OCI-LY7 (cell line): ENCODE measurements around the gene CARD11. TPM values are rescaled to one million over a fixed set of nuclear protein-coding genes. Genes with fewer than 3 reads are reported as not detected.
"Not testable (repeated sequence)": the region's sequence is repeated elsewhere in the genome, so short reads cannot be mapped to it uniquely, and the experiment has no call there.

Experiments
- BruUV-seq: library from RNA; stranded (reverse); fragments of 400-500 nt; replicated peaks from 2 replicates; lab custom pipeline; 2021; lab: Mats Ljungman, UMichigan
- CTCF ChIA-PET: fragments of 300-600 bp; sonication (Branson Sonifier 250); formaldehyde crosslinking; loops from one replicate; lab custom pipeline; 2022; ENCODE audit warnings: antibody characterized with exemption; ENCODE audit not compliant: unreplicated experiment; lab: Charles Lee
- POLR2A ChIA-PET: fragments of 300-600 bp; sonication (Branson Sonifier 250); formaldehyde crosslinking; loops from one replicate; lab custom pipeline; 2022; ENCODE audit warnings: antibody characterized with exemption; lab: Charles Lee
- DNase-seq: peaks from one replicate; pipeline ENCODE4 v3.0.0-alpha.2; 2015; ENCODE audit warnings: low spot score
- H2AFZ ChIP-seq: fragments of 200-600 bp; sonication (generic), shearing (Covaris generic); 2 replicates; pipeline ENCODE4 v1.6.1; 2014; ENCODE audit warnings: mild to moderate bottlenecking, antibody characterized with exemption, low read length, moderate library complexity
- H3K27ac ChIP-seq: fragments of 200-600 bp; sonication (generic); 2 replicates; pipeline ENCODE4 v1.5.1; 2014; ENCODE audit warnings: mixed run types, low read depth, mild to moderate bottlenecking, moderate library complexity, low read length, inconsistent platforms; ENCODE audit not compliant: poor library complexity, severe bottlenecking
- H3K36me3 ChIP-seq: fragments of 200-600 bp; sonication (generic); 2 replicates; pipeline ENCODE4 v1.6.1; 2014; ENCODE audit warnings: mild to moderate bottlenecking, antibody characterized with exemption, low read length, moderate library complexity, mixed read lengths; ENCODE audit not compliant: insufficient read depth
- H3K4me1 ChIP-seq: fragments of 200-600 bp; sonication (generic); 2 replicates; pipeline ENCODE4 v1.5.1; 2014; ENCODE audit warnings: mild to moderate bottlenecking, low read length; ENCODE audit not compliant: insufficient read depth, poor library complexity, severe bottlenecking
- H3K4me2 ChIP-seq: fragments of 200-600 bp; sonication (generic); 2 replicates; pipeline ENCODE4 v1.6.1; 2014; ENCODE audit warnings: mild to moderate bottlenecking, low read length
- H3K4me3 ChIP-seq: fragments of 200-600 bp; sonication (generic); 2 replicates; pipeline ENCODE4 v1.5.1; 2014; ENCODE audit warnings: mild to moderate bottlenecking, low read depth, low read length; ENCODE audit not compliant: poor library complexity, severe bottlenecking
- H3K79me2 ChIP-seq: fragments of 200-600 bp; sonication (generic); 2 replicates; pipeline ENCODE4 v1.6.1; 2016; ENCODE audit warnings: low read depth, mild to moderate bottlenecking, low read length, moderate library complexity, mixed read lengths; ENCODE audit not compliant: insufficient read depth
- H3K9me2 ChIP-seq: fragments of 200-600 bp; sonication (generic); 2 replicates; pipeline ENCODE4 v1.6.1; 2016; ENCODE audit warnings: mild to moderate bottlenecking, low read length, mixed read lengths; ENCODE audit not compliant: insufficient read depth
- H3K9me3 ChIP-seq: fragments of 200-600 bp; sonication (generic); 2 replicates; pipeline ENCODE4 v1.6.1; 2014; ENCODE audit warnings: mild to moderate bottlenecking, mixed run types, low read length, mixed read lengths
- H4K20me1 ChIP-seq: fragments of 200-600 bp; sonication (generic); 2 replicates; pipeline ENCODE4 v1.6.1; 2014; ENCODE audit warnings: mild to moderate bottlenecking, antibody characterized with exemption, low read length, moderate library complexity, mixed read lengths; ENCODE audit not compliant: insufficient read depth
- CTCF ChIP-seq: fragments of 200-600 bp; sonication (generic); conservative IDR thresholded peaks from 2 replicates; pipeline ENCODE4 v1.5.1; 2014; ENCODE audit warnings: mild to moderate bottlenecking, antibody characterized with exemption, low read length, moderate library complexity, mixed read lengths
- EZH2phosphoT487 ChIP-seq: fragments of 200-600 bp; sonication (generic); IDR thresholded peaks from 2 replicates; pipeline ENCODE4 v1.6.1; 2018; ENCODE audit warnings: low read depth, borderline replicate concordance, mild to moderate bottlenecking, mixed run types, antibody characterized with exemption, low read length, moderate library complexity, mixed read lengths
- intact Hi-C: fragments of 100-400 bp; cut with micrococcal nuclease; formaldehyde crosslinking; loops from one replicate; pipeline ENCODE4 v1.10.0; 2022; ENCODE audit not compliant: unreplicated experiment
- total RNA-seq, 2 experiments: library from RNA; depleted of rRNA in 1 of 2; stranded (reverse); fragments of >200 nt in 1 of 2; shearing (Covaris generic) in 1 of 2; gene quantifications; 2 replicates each; pipeline ENCODE4 v1.2.3, GENCODE V29; 2014 to 2022

The CARD11 gene
- total RNA-seq, 2 experiments from 2014 or later, result 33.8 to 63.5 TPM

GRCh38 chr7:3039787-3040186 is 3.9 kb downstream of the CARD11 start:
- Histone ChIP-seq H2AFZ (no peak overlapping the region), H4K20me1 (peaks cover 7% of the 10 kb centered on the region; the same call in 1 of the 2 replicates), H3K4me2 (no peak overlapping the region), H3K9me3 (no peaks in the 10 kb centered on the region), H3K79me2 (peaks cover 15% of the 10 kb centered on the region; the same call in 1 of the 2 replicates), H3K4me1 (peaks cover 40% of the 10 kb centered on the region), H3K36me3 (peaks cover 14% of the 10 kb centered on the region; the same call in 1 of the 2 replicates), H3K27ac (no peak overlapping the region), H3K9me2 (no peaks in the 10 kb centered on the region), H3K4me3 (no peak overlapping the region)
- no peak for TF ChIP-seq EZH2phosphoT487
- TF ChIP-seq CTCF, result no peak
- ChIA-PET CTCF (no interaction called here), POLR2A (interaction anchor here (1.3 kb wide), 1 partner anchor 13 kb away, joined by 3 read pairs; no protein-coding TSS in a partner anchor)
- BruUV-seq, result no TSS peak
- intact Hi-C loops, result no loop called here
- DNase-seq, result no peak

GRCh38 chr7:3038011-3038410 is 5.7 kb downstream of the CARD11 start:
- POLR2A ChIA-PET, result interaction anchor here (0.7 kb wide), 1 partner anchor 61 kb away, joined by 5 read pairs; no protein-coding TSS in a partner anchor
- H3K9me3 ChIP-seq, H2AFZ ChIP-seq, H4K20me1 ChIP-seq, DNase-seq, CTCF ChIA-PET, H3K4me3 ChIP-seq, H3K4me2 ChIP-seq, H3K9me2 ChIP-seq, intact Hi-C loops, H3K27ac ChIP-seq, BruUV-seq: not testable (repeated sequence)
- H3K79me2 ChIP-seq, result peaks cover 15% of the 10 kb centered on the region; the same call in 1 of the 2 replicates
- H3K36me3 ChIP-seq, result peaks cover 17% of the 10 kb centered on the region; the same call in 1 of the 2 replicates
- peaks cover 34% of the 10 kb centered on the region for H3K4me1 ChIP-seq

GRCh38 chr7:3037259-3037658 is 6.4 kb downstream of the CARD11 start:
- POLR2A ChIA-PET, result interaction anchor here (0.6 to 0.9 kb wide), 3 partner anchors 28 to 59 kb away, joined by 3 to 4 read pairs (median 4); no protein-coding TSS in a partner anchor
- BruUV-seq, result TSS peak; percentile 24
- Histone ChIP-seq H3K79me2 (peaks cover 9% of the 10 kb centered on the region; the same call in 1 of the 2 replicates), H3K9me3 (no peaks in the 10 kb centered on the region), H3K36me3 (peaks cover 14% of the 10 kb centered on the region; the same call in 1 of the 2 replicates), H3K9me2 (no peaks in the 10 kb centered on the region), H3K4me1 (peaks cover 27% of the 10 kb centered on the region), H3K4me3 (no peak overlapping the region), H3K4me2 (no peak overlapping the region), H3K27ac (no peak overlapping the region), H2AFZ (no peak overlapping the region), H4K20me1 (peaks cover 1% of the 10 kb centered on the region; the same call in 1 of the 2 replicates)
- CTCF ChIA-PET, result no interaction called here
- no peak for TF ChIP-seq CTCF
- no peak for TF ChIP-seq EZH2phosphoT487
- intact Hi-C loops, result no loop called here
- DNase-seq, result peak; percentile 20
